Endothelial cell (in vitro differentiated cells): ENCODE measurements around the gene ZC3H12D. TPM values are rescaled to one million over a fixed set of nuclear protein-coding genes. Genes with fewer than 3 reads are reported as not detected.

ENCODE experiments used
- DNase-seq: peaks from one replicate; pipeline ENCODE4 v3.0.0; 2021; ENCODE audit warnings: low spot score
- H3K27ac Mint-ChIP-seq: one replicate; pipeline ENCODE4 v1.8.0; 2021; ENCODE audit warnings: mixed read lengths, inconsistent platforms; ENCODE audit not compliant: unreplicated experiment
- H3K27me3 Mint-ChIP-seq: one replicate; pipeline ENCODE4 v1.8.0; 2021; ENCODE audit warnings: mild to moderate bottlenecking, moderate library complexity, mixed read lengths, inconsistent platforms; ENCODE audit not compliant: unreplicated experiment
- H3K36me3 Mint-ChIP-seq: one replicate; pipeline ENCODE4 v1.8.0; 2021; ENCODE audit warnings: mild to moderate bottlenecking, low read depth, mixed read lengths, inconsistent platforms; ENCODE audit not compliant: unreplicated experiment
- H3K4me1 Mint-ChIP-seq: one replicate; pipeline ENCODE4 v1.8.0; 2021; ENCODE audit warnings: mild to moderate bottlenecking, mixed read lengths, inconsistent platforms; ENCODE audit not compliant: unreplicated experiment
- H3K4me3 Mint-ChIP-seq: one replicate; pipeline ENCODE4 v1.8.0; 2021; ENCODE audit warnings: mild to moderate bottlenecking, mixed read lengths, inconsistent platforms; ENCODE audit not compliant: unreplicated experiment
- H3K9me3 Mint-ChIP-seq: one replicate; pipeline ENCODE4 v1.8.0; 2021; ENCODE audit warnings: mixed read lengths, inconsistent platforms; ENCODE audit not compliant: unreplicated experiment
- total RNA-seq: library from RNA; stranded (reverse); fragmentation: NEBNext Ultra II Directional; extraction: Animal tissue kit (Norgen Biotek cat#: 25700); gene quantifications from one replicate; pipeline ENCODE4 v1.2.1, GENCODE V29; 2021; ENCODE audit not compliant: unreplicated experiment
- TF ChIP-seq, protein P1 (sequence below): fragments of 200-600 bp; sonication (generic); IDR thresholded peaks from one replicate; pipeline ENCODE4 v1.5.0; 2021; ENCODE audit warnings: antibody characterized with exemption; ENCODE audit not compliant: unreplicated experiment

Gene ZC3H12D
- total RNA-seq, 1 donor from 2014 or later, result 0.72 TPM

GRCh38 chr6:149436647-149437046 is 48.2 kb downstream of the ZC3H12D start:
- Mint-ChIP-seq H3K9me3 (no peaks in the 10 kb centered on the region), H3K4me1 (peaks cover 6% of the 10 kb centered on the region), H3K27ac (no peak overlapping the region), H3K4me3 (no peak overlapping the region), H3K27me3 (peaks cover 2% of the 10 kb centered on the region), H3K36me3 (no peaks in the 10 kb centered on the region)
- no peak for DNase-seq
- TF ChIP-seq, protein P1, sequence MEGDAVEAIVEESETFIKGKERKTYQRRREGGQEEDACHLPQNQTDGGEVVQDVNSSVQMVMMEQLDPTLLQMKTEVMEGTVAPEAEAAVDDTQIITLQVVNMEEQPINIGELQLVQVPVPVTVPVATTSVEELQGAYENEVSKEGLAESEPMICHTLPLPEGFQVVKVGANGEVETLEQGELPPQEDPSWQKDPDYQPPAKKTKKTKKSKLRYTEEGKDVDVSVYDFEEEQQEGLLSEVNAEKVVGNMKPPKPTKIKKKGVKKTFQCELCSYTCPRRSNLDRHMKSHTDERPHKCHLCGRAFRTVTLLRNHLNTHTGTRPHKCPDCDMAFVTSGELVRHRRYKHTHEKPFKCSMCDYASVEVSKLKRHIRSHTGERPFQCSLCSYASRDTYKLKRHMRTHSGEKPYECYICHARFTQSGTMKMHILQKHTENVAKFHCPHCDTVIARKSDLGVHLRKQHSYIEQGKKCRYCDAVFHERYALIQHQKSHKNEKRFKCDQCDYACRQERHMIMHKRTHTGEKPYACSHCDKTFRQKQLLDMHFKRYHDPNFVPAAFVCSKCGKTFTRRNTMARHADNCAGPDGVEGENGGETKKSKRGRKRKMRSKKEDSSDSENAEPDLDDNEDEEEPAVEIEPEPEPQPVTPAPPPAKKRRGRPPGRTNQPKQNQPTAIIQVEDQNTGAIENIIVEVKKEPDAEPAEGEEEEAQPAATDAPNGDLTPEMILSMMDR, result no peak

DNA sequence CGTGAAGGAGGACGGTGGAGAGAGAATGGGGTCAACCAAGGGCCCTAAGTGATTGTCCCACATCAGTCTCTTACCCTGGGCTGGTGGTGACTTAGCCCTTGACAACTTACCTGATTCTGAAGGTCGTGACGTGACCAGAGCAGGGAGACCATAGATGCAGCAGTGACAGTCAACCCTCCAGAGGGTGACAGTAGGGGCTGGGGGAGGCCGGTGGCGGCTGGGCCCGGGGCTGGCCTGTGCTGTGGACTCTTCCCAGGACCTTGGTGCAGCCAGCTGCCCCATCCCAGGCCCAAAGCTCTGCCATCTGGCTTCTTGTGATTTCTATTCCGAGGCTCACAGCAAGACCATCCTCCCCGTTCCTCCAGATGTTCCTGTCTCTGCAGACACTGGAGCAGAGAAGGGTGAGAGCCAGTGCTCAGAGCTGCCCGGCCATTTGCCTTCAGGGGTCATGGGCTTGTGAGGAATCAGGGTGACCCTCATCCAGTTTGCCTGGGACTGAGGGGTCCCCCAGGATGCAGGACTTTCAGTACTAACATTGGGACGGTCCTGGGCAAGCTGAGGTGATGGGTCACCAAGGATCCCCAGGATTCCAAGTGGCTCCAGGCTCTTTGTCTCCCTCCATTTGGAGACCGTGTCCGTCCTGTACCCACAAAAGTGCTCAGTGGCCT is 48.8 kb downstream of the ZC3H12D start:
- peaks cover 6% of the 10 kb centered on the region for H3K4me1 Mint-ChIP-seq
- no peak overlapping the region for H3K4me3 Mint-ChIP-seq
- no peaks in the 10 kb centered on the region for H3K9me3 Mint-ChIP-seq
- peaks cover 2% of the 10 kb centered on the region for H3K27me3 Mint-ChIP-seq
- TF ChIP-seq, protein P1, result no peak
- DNase-seq, result no peak
- H3K36me3 Mint-ChIP-seq, result no peaks in the 10 kb centered on the region
- H3K27ac Mint-ChIP-seq, result no peak overlapping the region

DNA sequence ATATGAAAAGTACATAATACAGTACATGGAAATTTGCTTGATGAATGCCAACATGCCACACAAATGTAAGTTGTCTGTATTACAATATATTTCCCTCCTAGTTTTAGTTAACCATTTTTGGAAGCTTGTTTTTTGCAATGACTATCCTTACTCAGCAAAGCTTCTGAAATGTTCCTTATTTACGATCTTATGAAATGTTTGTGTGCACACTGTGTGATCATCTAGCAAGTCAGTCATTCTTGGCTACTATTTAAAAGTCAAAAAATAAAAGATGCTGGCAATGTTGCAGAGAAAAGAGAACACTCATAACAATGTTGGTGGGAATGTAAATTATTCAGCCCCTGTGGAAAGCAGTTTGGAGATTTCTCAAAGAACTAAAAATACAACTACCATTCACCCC is 50.9 kb downstream of the ZC3H12D start:
- no peaks in the 10 kb centered on the region for H3K9me3 Mint-ChIP-seq
- H3K4me3 Mint-ChIP-seq, result no peak overlapping the region

GRCh38 chr6:149433405-149433804 is 51.4 kb downstream of the ZC3H12D start:
- Mint-ChIP-seq H3K9me3 (no peaks in the 10 kb centered on the region), H3K4me1 (peaks cover 1% of the 10 kb centered on the region), H3K36me3 (no peaks in the 10 kb centered on the region), H3K27ac (no peak overlapping the region), H3K27me3 (peaks cover 1% of the 10 kb centered on the region), H3K4me3 (no peak overlapping the region)
- TF ChIP-seq, protein P1, result no peak
- DNase-seq, result no peak

More for the DNA sequence above, 50.9 kb downstream of the ZC3H12D start:
- TF ChIP-seq, protein P1, result no peak
- no peak for DNase-seq
- no peaks in the 10 kb centered on the region for H3K4me1 Mint-ChIP-seq
- H3K36me3 Mint-ChIP-seq, result no peaks in the 10 kb centered on the region
- no peak overlapping the region for H3K27ac Mint-ChIP-seq
- H3K27me3 Mint-ChIP-seq, result no peaks in the 10 kb centered on the region

- Mint-ChIP-seq H3K4me1 (peaks cover 3% of the 10 kb centered on the region), H3K36me3 (no peaks in the 10 kb centered on the region), H3K4me3 (no peak overlapping the region), H3K9me3 (no peaks in the 10 kb centered on the region), H3K27me3 (peaks cover 3% of the 10 kb centered on the region), H3K27ac (no peak overlapping the region)
- TF ChIP-seq, protein P1, result peak; percentile 88
- DNase-seq, result peak; percentile 97
Measured at GRCh38 chr6:149431905-149432775, 52.7 kb downstream of the ZC3H12D start.
